Thoracic aorta (tissue), 2 donors: Measurements from ENCODE around the gene TNK2. TPM values are rescaled to one million over a fixed set of nuclear protein-coding genes. Genes with fewer than 3 reads are reported as not detected.

Source experiments
- ATAC-seq: fragments of 150-250 bp; one replicate; pipeline ENCODE4 v1.8.0; 2017; ENCODE audit warnings: low read depth; ENCODE audit not compliant: insufficient number of reproducible peaks, low FRiP score
- DNase-seq: peaks from one replicate; pipeline ENCODE4 v3.0.0-alpha.2; 2020; ENCODE audit warnings: low spot score
- H3K27ac ChIP-seq, 2 donors: fragments of 200-600 bp; sonication (generic); 1 replicate in 1 of 2; 2 replicates in 1 of 2; pipeline ENCODE4 v1.5.1; 2016; ENCODE audit warnings: mild to moderate bottlenecking in 2 of 2, moderate library complexity in 2 of 2
- H3K27me3 ChIP-seq: fragments of 200-600 bp; sonication (generic); replicated peaks from 2 replicates; pipeline ENCODE4 v1.6.0; 2016; ENCODE audit warnings: mild to moderate bottlenecking; ENCODE audit not compliant: insufficient read depth
- H3K36me3 ChIP-seq: fragments of 200-600 bp; sonication (generic); one replicate; pipeline ENCODE4 v1.5.1; 2016
- H3K4me1 ChIP-seq, 2 donors: fragments of 200-600 bp; sonication (generic); 1 replicate in 1 of 2; 2 replicates in 1 of 2; pipeline versions ENCODE4 v1.5.1 to v1.6.0; 2016; ENCODE audit warnings: low read depth in 2 of 2, mild to moderate bottlenecking in 1 of 2; ENCODE audit not compliant: control insufficient read depth in 1 of 2
- H3K4me3 ChIP-seq: fragments of 200-600 bp; sonication (generic); 2 replicates; pipeline ENCODE4 v1.5.1; 2016; ENCODE audit warnings: mild to moderate bottlenecking
- H3K9me3 ChIP-seq: fragments of 200-600 bp; sonication (generic); 2 replicates; pipeline ENCODE4 v1.5.1; 2016
- total RNA-seq, 2 donors: library from RNA; depleted of rRNA; stranded (reverse); fragments of >200 nt; gene quantifications; one replicate each; pipeline versions ENCODE4 v1.1.0 to v1.2.3, GENCODE V29; 2016
- TF ChIP-seq, protein P1 (sequence below): fragments of 200-600 bp; sonication (generic); IDR thresholded peaks from one replicate; pipeline ENCODE4 v1.5.1; 2019; ENCODE audit warnings: antibody characterized with exemption

TNK2 gene
- total RNA-seq, 2 donors from 2014 or later: 38.9 to 69.8 TPM

GRCh38 chr3:195896361-195897080, 11.8 kb downstream of the TNK2 start:
- DNase-seq (no peak), ATAC-seq (no peak)
- TF ChIP-seq, protein P1, sequence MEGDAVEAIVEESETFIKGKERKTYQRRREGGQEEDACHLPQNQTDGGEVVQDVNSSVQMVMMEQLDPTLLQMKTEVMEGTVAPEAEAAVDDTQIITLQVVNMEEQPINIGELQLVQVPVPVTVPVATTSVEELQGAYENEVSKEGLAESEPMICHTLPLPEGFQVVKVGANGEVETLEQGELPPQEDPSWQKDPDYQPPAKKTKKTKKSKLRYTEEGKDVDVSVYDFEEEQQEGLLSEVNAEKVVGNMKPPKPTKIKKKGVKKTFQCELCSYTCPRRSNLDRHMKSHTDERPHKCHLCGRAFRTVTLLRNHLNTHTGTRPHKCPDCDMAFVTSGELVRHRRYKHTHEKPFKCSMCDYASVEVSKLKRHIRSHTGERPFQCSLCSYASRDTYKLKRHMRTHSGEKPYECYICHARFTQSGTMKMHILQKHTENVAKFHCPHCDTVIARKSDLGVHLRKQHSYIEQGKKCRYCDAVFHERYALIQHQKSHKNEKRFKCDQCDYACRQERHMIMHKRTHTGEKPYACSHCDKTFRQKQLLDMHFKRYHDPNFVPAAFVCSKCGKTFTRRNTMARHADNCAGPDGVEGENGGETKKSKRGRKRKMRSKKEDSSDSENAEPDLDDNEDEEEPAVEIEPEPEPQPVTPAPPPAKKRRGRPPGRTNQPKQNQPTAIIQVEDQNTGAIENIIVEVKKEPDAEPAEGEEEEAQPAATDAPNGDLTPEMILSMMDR: no peak
- Histone ChIP-seq H3K4me3 (peak overlapping the region; percentile 96), H3K36me3 (no peaks in the 10 kb centered on the region), H3K27ac (peak overlapping the region; percentile 88 to 91), H3K4me1 (peaks cover 32 to 46% of the 10 kb centered on the region in 2 donors), H3K9me3 (no peaks in the 10 kb centered on the region), H3K27me3 (no peaks in the 10 kb centered on the region)

DNA sequence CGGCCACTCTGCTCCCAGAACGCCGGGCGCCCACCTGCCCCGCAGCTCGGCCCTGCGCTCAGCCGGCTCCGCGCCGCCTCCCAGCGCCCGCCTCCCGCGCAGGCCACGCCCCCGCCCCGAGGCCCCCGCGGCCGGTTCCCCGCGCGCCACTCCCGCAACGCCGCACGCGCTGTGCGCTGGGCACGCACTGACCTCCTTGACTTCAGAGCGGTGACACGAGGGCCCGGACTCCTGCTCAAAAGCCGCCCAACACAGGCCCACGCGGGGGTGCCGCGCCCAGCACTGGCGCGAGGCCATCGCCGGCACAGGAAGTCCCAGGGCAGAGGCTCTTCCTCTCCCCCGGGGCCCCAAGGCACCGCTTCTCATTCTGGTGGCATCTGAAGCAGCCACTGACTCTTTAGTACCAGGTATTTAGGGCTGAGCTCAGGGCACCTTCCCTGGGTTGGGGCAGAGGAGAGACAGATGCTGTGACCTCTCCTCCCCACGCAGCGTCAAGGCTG, 12.4 kb downstream of the TNK2 start:
- Histone ChIP-seq H3K36me3 (no peaks in the 10 kb centered on the region), H3K4me1 (peaks cover 35 to 52% of the 10 kb centered on the region in 2 donors), H3K9me3 (no peaks in the 10 kb centered on the region), H3K27me3 (no peaks in the 10 kb centered on the region), H3K4me3 (peak overlapping the region; percentile 96), H3K27ac (peak overlapping the region; percentile 88 to 91)
- no peak for ATAC-seq
- no peak for DNase-seq
- TF ChIP-seq, protein P1: no peak

- no peaks in the 10 kb centered on the region for H3K27me3 ChIP-seq
- DNase-seq: no peak
- peak overlapping the region; percentile 88 to 91 for H3K27ac ChIP-seq
- TF ChIP-seq, protein P1: no peak
- H3K36me3 ChIP-seq: no peaks in the 10 kb centered on the region
- peak; percentile 11 for ATAC-seq
- peak overlapping the region; percentile 96 for H3K4me3 ChIP-seq
- H3K4me1 ChIP-seq: peaks cover 39 to 58% of the 10 kb centered on the region in 2 donors
- H3K9me3 ChIP-seq: no peaks in the 10 kb centered on the region
Observed at GRCh38 chr3:195895078-195895860, 13.1 kb downstream of the TNK2 start.

- no peaks in the 10 kb centered on the region for H3K27me3 ChIP-seq
- peak overlapping the region; percentile 96 for H3K4me3 ChIP-seq
- H3K9me3 ChIP-seq: no peaks in the 10 kb centered on the region
- H3K27ac ChIP-seq: peak overlapping the region; percentile 88 to 91
- no peak for DNase-seq
- no peak for ATAC-seq
- H3K4me1 ChIP-seq: peaks cover 42 to 69% of the 10 kb centered on the region in 2 donors
- no peaks in the 10 kb centered on the region for H3K36me3 ChIP-seq
- TF ChIP-seq, protein P1: no peak
Observed at GRCh38 chr3:195893916-195894465, 14.4 kb downstream of the TNK2 start.

DNA sequence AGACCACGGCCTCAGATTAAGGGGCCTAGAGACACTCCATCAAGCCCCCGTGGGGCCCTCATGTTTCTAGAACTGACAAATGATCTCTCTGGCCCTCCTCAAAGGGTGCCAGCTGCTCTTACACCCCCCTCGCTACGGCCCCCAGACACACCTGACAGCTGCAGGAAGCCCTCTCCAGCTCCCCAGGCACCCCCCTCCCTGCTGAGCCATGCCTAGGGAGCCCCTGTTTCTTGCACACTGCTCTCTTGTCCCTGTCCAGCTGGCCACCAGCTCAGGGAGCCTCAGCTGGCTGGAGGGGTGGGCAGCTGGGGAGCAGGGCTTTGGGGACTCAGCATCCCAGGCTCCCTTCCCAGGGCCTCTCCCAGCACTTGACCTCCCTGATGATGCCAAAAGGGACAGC, 14.8 kb downstream of the TNK2 start:
- no peaks in the 10 kb centered on the region for H3K27me3 ChIP-seq
- H3K27ac ChIP-seq: peak overlapping the region; percentile 88 to 91
- DNase-seq (no peak), ATAC-seq (no peak)
- no peaks in the 10 kb centered on the region for H3K9me3 ChIP-seq
- H3K4me1 ChIP-seq: peaks cover 42 to 69% of the 10 kb centered on the region in 2 donors
- peak overlapping the region; percentile 69 for H3K4me3 ChIP-seq
- TF ChIP-seq, protein P1: no peak
- H3K36me3 ChIP-seq: no peaks in the 10 kb centered on the region
